Mucosa of rectum (tissue), 2 donors: ENCODE data around the gene NRM.

ENCODE experiments used
- H3K27ac ChIP-seq, 2 donors: one replicate each; pipeline ENCODE4 v1.7.0; 2013; ENCODE audit warnings: inconsistent platforms in 2 of 2, low read depth in 2 of 2, low read length in 2 of 2
- H3K27me3 ChIP-seq, 2 donors: one replicate each; pipeline ENCODE4 v1.7.0; 2013; ENCODE audit warnings: low read length in 2 of 2; ENCODE audit not compliant: control insufficient read depth in 2 of 2, insufficient read depth in 2 of 2
- H3K36me3 ChIP-seq, 2 donors: one replicate each; pipeline ENCODE4 v1.7.0; 2013; ENCODE audit warnings: low read length in 2 of 2; ENCODE audit not compliant: control insufficient read depth in 2 of 2, insufficient read depth in 2 of 2
- H3K4me1 ChIP-seq, 2 donors: one replicate each; pipeline ENCODE4 v1.7.0; 2013; ENCODE audit warnings: low read length in 2 of 2, mild to moderate bottlenecking in 1 of 2; ENCODE audit not compliant: control insufficient read depth in 2 of 2, insufficient read depth in 2 of 2
- H3K4me3 ChIP-seq, 2 donors: one replicate each; pipeline ENCODE4 v1.7.0; 2013; ENCODE audit warnings: low read length in 2 of 2
- H3K9ac ChIP-seq, 2 donors: one replicate each; pipeline ENCODE4 v1.7.0; 2013; ENCODE audit warnings: low read length in 2 of 2, low read depth in 1 of 2, mild to moderate bottlenecking in 1 of 2
- H3K9me3 ChIP-seq, 2 donors: one replicate each; pipeline ENCODE4 v1.7.0; 2013; ENCODE audit warnings: low read length in 2 of 2; ENCODE audit not compliant: control insufficient read depth in 2 of 2
- donor health status: healthy.
- donor health status: Normal muscosa, but diverticular disease.

NRM gene

DNA sequence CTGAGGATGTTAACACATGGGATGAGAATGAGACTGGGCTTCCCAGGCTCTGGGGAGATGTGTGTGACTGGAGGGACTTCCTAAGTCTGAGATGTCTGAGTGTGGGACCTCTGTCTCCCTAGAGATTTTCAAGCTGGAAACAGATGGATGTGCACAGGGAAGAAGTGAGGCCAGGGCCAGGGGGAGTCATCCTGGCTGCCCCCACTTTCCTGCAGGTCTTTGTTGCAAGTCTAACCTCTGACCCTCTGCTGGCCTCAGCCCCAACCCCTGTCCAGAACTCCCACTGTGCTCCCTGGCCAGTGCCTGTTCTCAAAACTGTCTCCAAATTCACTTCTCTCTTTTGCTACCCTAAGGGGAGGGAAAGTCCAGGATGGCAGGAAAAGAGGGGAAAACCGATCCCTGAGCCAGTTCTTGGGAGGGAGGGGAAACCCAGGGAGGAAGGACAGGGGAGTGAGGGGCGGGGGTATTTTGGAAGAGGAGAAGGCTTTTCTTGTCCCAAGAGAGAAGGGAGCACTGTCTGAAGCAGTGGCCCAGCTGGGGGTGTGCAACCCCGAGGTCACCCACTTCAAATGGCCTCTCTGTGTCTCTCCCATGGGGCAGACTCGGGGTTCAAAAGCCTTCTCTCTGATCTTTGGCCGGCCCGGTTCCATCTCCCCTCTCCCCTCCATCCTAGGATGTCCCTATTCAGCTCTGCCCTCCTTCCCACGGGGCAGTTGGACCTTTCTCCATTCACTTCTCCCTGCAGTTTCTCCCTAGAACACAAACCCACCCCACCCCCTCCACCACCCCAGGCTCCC is 7.4 kb downstream of the NRM start:
- Histone ChIP-seq H3K27me3 (peaks cover 0 to 3% of the 10 kb centered on the region in 2 donors), H3K9me3 (no peaks in the 10 kb centered on the region), H3K9ac (peak overlapping the region; percentile 55 to 73), H3K4me1 (peaks cover 41 to 43% of the 10 kb centered on the region in 2 donors), H3K36me3 (peaks cover 0 to 6% of the 10 kb centered on the region in 2 donors), H3K4me3 (peak overlapping the region; percentile 65 to 84), H3K27ac (peak overlapping the region; percentile 80 to 97)

DNA sequence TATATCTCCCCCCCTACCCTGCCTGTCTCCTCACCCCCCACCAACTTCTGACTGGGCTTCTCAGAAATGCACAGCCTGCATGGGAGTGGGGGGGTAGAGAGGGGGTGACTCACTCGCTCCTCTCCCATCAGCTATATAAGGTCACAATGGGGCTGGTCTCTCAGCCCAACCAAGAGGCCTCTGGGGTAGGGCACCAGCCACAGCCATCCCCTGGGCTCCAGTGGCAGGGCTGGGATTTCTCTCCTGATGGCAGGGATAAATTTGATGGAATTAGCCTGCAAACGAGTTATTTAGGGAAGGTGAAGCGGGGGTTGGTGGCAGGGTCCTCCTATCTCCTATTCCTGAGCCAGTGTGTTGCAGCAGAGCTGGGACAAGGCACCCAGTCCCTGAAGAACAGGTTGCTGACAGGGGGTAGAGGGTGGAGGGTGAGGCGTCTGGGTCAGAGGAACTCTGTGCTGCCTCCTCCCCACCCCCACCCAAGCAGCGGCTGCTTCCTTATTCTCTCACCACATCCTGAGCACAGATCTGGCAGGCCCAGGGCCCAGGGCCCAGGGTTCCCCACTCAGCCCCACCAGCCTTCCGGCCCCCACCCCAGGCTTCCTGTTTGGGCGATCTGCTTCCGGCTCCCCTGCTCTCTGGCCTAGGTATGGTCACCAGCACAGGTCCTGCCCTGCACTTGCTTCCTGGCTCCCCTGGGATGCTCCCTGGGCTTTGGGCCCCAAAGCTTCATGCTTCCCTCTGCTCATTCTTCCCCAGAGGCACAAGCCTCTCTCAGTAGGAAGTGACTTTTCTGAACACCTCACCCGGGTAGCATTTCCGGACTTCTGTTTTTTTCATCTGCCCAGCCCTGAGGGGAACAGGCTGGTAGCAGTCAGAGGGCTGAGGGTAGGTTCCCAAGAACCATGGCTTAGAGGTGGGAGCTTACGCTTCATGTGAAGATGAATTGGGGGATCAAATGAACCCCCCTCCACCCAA is 8.4 kb downstream of the NRM start:
- H3K9me3 ChIP-seq, result no peaks in the 10 kb centered on the region
- peak overlapping the region; percentile 80 to 97 for H3K27ac ChIP-seq
- peaks cover 0 to 7% of the 10 kb centered on the region in 2 donors for H3K36me3 ChIP-seq
- peaks cover 0 to 3% of the 10 kb centered on the region in 2 donors for H3K27me3 ChIP-seq
- H3K9ac ChIP-seq, result peak overlapping the region; percentile 55 to 73
- peaks cover 33 to 34% of the 10 kb centered on the region in 2 donors for H3K4me1 ChIP-seq
- H3K4me3 ChIP-seq, result peak overlapping the region; percentile 65 to 84

DNA sequence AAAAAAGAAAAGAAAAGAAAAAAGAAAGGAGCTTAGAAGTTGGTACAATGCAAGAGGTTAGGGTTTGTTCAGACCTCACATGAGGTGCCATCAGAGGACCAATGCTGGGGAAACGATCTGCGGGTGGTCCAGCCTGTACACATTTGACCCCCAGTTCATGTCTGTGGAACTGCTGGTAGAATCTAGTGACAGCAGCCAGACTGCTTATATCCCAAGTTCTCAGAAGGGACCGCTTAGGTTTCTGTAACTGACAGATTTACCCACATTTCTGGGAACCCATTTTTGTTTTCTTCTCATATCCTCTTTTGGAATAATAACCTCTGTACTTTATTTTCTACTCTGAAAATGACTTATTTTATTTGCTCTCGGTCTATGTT is 9.0 kb downstream of the NRM start:
- Histone ChIP-seq H3K9ac (peak overlapping the region; percentile 38 to 40), H3K27ac (peak overlapping the region; percentile 80 to 97), H3K36me3 (peaks cover 4 to 14% of the 10 kb centered on the region in 2 donors), H3K4me1 (peaks cover 33 to 34% of the 10 kb centered on the region in 2 donors), H3K27me3 (peaks cover 0 to 3% of the 10 kb centered on the region in 2 donors), H3K4me3 (peak overlapping the region; percentile 49 to 84), H3K9me3 (no peaks in the 10 kb centered on the region)

DNA sequence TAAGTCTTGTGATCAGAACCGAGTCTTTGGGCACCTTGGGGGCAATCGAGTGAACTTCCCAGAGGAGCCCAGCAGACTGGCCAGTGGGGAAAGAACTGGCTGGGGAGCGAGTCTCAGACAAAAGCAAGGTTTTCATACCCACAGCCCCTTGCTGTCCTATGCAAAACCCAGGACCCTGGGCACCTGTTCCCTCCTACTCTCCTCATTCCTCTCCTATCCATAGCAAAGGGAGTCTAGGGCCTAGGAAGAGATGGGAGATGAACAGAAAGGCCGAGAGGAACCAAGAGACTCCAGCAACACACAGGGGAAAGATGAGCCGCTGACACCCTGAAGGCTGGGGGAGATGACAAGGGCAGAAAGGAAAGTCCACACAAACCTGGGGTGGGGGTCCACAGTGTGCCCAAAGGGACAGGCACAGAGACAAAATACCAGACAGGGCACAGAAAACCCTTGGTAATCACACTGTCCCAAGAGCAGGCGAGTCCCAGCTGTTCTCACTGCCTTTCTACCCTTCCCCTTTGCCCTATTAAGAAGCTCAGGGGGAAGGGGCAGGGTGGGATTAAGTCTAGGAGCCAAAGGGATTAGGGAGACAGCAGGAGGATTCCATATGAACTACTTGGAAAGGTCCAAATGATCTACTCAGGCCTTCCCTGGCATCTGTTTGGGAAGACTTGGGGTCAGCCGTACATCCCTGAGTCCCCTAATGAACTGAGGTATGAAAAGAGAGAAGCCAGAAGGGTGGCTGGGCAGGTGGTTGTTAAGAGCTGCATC is 10.8 kb downstream of the NRM start:
- Histone ChIP-seq H3K4me1 (peaks cover 19 to 27% of the 10 kb centered on the region in 2 donors), H3K4me3 (peak overlapping the region in 1 of 2 donors; percentile 52), H3K9me3 (no peaks in the 10 kb centered on the region), H3K9ac (peak overlapping the region in 1 of 2 donors; percentile 47), H3K36me3 (peaks cover 12 to 22% of the 10 kb centered on the region in 2 donors), H3K27me3 (no peaks in the 10 kb centered on the region), H3K27ac (peak overlapping the region in 1 of 2 donors; percentile 48)

DNA sequence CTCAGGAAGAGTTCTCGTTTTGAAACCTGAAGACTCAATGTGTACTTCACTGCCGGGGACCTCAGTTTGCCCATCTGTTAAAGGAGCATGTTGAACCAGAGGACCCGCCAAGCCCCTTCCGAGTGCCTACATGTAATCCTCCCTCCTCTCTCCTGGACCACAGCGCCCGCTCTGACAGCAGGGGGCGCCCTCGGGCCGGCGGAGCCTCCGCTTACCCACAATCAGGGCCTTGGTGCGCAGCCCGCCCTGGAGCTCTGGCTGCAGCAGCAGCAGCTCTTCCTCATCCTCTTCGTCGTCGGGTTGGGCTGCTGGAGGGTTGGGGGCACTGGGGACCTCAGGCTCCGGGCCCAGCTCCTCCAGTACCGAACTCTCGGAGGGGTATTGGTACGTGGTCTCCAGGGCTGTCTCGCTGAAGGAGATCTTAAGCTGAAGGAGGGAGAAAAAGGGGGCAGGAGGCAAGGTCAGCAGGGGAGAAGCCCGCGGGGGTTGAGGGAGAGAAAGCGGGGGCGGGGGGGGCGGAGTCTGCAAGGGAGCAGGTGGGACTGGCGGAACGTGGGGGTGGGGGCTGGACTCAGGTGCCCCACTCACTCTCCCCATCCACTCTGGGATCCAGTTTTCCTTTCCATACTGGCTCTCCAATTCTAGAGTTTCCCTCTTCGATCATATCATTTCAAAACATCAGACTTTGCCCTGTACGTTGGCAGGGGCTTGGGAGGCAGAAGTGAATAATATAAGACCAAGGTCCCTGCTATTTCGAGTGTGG is 11.6 kb downstream of the NRM start:
- Histone ChIP-seq H3K9me3 (no peaks in the 10 kb centered on the region), H3K4me3 (peak overlapping the region in 1 of 2 donors; percentile 52), H3K27ac (peak overlapping the region in 1 of 2 donors; percentile 48), H3K4me1 (peaks cover 16 to 25% of the 10 kb centered on the region in 2 donors), H3K9ac (no peak overlapping the region), H3K27me3 (no peaks in the 10 kb centered on the region), H3K36me3 (peaks cover 12 to 22% of the 10 kb centered on the region in 2 donors)

DNA sequence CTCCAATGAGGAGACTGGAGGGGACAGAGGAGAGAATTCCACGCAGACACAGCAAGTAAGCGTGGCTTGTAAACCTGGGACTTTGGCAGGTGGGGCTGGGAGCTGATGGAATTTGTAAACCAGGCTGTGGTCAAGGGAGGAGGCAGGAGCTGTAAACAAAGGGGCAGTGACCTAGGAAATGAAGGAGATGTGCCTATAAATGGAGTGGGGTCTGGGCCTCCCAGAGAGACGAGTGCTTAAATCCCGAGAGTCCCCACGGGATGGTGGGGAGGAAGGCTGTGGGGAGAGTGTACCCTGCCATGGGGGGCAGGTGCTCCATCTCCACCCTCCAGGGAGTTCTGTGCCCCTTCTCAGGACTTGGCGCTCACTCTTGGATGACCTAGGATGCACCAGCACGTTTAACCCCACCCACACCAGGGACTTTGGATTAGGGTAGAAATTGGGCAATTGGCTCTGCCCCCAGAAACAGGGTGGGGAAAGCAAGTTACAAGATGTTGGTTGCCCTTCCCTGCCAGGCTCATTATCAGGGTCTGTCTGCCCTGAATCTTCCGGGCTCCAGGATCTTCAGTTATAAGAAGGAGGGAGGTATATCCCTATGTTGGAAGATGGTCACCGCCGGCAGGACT is 14.0 kb downstream of the NRM start:
- Histone ChIP-seq H3K4me1 (peaks cover 18 to 22% of the 10 kb centered on the region in 2 donors), H3K36me3 (peaks cover 12 to 22% of the 10 kb centered on the region in 2 donors), H3K9me3 (no peaks in the 10 kb centered on the region), H3K4me3 (no peak overlapping the region), H3K27me3 (no peaks in the 10 kb centered on the region), H3K9ac (no peak overlapping the region), H3K27ac (no peak overlapping the region)

DNA sequence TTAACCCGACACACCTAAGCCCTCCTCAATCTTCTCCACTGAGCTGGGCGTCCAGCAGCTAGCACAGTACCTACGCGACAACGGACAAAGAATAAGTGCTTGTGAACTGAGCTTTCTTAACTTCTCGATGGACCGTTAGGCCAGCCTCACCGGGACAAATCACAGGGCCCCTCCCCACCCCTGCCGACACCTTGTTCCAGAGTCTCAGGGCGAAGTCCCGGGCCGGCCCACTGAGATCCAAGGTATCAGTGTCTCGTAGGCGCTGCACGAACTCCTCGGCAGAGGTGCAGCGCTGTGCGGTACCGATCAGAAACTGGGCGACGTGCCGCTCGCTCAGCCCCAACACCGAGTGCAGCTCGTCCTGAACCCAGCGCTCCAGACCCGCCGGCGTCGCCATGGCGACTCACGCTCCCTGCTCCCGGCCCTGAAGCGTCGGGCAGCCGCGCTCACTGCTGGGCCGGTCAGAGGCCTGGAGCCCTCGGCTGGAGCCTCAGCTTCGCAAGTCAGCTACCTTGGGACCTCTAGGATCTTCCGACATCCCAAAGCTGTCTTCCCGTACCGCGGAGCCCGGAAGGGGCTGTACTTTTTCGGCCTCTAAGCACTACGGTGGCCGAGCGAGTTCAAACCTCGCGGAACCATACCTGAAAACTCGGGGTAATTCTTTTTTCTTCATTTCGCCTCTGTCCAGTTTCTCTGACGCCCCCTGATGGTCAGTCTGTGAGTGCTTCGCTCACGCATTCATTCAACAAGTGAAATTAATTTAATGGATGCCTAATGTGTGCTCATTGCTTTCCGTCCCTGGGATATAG is 18.1 kb downstream of the NRM start, which contains the start of gene DHX16:
DHX16 (minus strand) TSS at position 562 of the 809 bp plus-strand sequence; CDS start at position 397, 165 bp downstream.
- Histone ChIP-seq H3K4me1 (peaks cover 10 to 16% of the 10 kb centered on the region in 2 donors), H3K9me3 (no peaks in the 10 kb centered on the region), H3K4me3 (peak within 1 kb of the TSS; percentile 92), H3K36me3 (peaks cover 26 to 38% of the 10 kb centered on the region in 2 donors), H3K27ac (peak within 1 kb of the TSS; percentile 77 to 82), H3K9ac (peak within 1 kb of the TSS; percentile 85 to 90), H3K27me3 (no peaks in the 10 kb centered on the region)

DNA sequence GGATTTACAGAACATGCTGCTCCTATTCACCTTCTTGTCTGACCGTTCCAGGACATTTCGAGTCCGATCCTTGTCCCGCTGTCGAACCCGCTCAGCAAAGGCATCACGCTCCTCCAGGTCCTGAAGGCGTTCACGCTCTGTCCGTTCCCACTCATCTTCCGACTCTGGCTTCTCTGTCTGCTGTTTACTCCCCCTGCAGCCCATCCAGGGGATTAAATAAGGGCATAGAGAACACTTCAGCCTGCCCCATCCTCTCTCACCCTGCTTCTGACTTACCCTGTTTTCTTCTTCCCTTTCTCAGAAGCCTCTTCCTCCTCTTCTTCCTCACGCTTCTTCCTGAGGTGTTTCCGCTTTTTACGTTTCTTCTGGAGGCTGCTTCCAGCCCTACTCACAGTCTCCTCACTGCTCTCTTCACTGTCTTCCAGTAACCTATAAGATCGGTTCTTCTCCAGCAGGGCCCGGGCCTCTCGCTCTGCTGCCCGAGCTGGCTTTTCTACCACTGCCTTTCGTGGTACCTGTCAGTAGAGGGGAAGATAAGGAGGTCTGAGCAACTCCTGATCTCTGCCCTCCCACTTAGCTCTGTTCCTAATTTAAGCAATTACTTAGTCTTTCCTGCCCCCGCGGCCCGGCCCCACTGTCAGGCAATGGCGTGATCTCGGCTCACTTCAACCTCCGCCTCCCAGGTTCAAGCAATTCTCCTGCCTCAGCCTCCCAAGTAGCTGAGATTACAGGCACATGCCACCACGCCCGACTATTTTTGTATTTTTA is 19.8 kb downstream of the NRM start:
- no peaks in the 10 kb centered on the region for H3K9me3 ChIP-seq
- peaks cover 19 to 32% of the 10 kb centered on the region in 2 donors for H3K36me3 ChIP-seq
- H3K27ac ChIP-seq, result no peak overlapping the region
- no peak overlapping the region for H3K4me3 ChIP-seq
- H3K4me1 ChIP-seq, result peaks cover 10 to 16% of the 10 kb centered on the region in 2 donors
- no peaks in the 10 kb centered on the region for H3K27me3 ChIP-seq
- H3K9ac ChIP-seq, result no peak overlapping the region
